Measurements from ENCODE around the gene SHC3. TPM values are rescaled to one million over a fixed set of nuclear protein-coding genes. Genes with fewer than 3 reads are reported as not detected.

SHC3 gene
- total RNA-seq, 2 experiments from 2014 or later: 0.03 TPM; not detected in 1

DNA sequence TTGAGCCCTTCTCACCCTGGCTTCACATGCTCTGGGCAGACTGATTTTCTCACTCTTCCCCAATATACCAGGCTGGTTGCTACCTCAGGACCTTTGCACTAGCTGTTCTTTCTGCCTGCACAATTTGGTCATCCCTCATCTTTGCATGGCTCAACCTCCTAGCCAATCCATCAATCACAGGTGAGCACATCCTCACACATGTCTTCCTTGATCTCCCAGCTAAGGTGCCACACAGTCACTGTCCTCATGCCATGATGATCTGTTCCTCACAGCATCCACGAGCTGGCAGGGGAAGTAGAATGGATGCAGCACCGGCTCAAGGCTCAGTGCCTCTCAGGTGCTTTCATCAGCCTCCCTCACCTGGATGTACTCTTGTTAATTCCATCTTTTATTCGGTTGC is 218.0 kb downstream of the SHC3 start:
- ChIA-PET POLR2A (no interaction called here), CTCF (ENCODE audit: unreplicated experiment) (no interaction called here)
- Histone ChIP-seq H3K4me1 (ENCODE audit: insufficient read depth, low read length, poor library complexity, severe bottlenecking) (no peaks in the 10 kb centered on the region), H4K20me1 (ENCODE audit: insufficient read depth, low read length) (no peaks in the 10 kb centered on the region), H3K4me3 (ENCODE audit: low read depth, low read length, poor library complexity, severe bottlenecking) (no peak overlapping the region), H3K4me2 (ENCODE audit: low read length) (no peak overlapping the region), H3K27ac (ENCODE audit: low read depth, low read length, poor library complexity, severe bottlenecking) (no peak overlapping the region), H2AFZ (ENCODE audit: low read length) (no peak overlapping the region), H3K9me2 (ENCODE audit: insufficient read depth, low read length) (no peaks in the 10 kb centered on the region), H3K79me2 (ENCODE audit: insufficient read depth, low read depth, low read length) (no peaks in the 10 kb centered on the region), H3K9me3 (ENCODE audit: low read length) (no peaks in the 10 kb centered on the region), H3K36me3 (ENCODE audit: insufficient read depth, low read length) (no peaks in the 10 kb centered on the region)
- intact Hi-C loops (cut with micrococcal nuclease; ENCODE audit: unreplicated experiment): no loop called here
- BruUV-seq (replicated peaks): no TSS peak
- TF ChIP-seq, protein P1, sequence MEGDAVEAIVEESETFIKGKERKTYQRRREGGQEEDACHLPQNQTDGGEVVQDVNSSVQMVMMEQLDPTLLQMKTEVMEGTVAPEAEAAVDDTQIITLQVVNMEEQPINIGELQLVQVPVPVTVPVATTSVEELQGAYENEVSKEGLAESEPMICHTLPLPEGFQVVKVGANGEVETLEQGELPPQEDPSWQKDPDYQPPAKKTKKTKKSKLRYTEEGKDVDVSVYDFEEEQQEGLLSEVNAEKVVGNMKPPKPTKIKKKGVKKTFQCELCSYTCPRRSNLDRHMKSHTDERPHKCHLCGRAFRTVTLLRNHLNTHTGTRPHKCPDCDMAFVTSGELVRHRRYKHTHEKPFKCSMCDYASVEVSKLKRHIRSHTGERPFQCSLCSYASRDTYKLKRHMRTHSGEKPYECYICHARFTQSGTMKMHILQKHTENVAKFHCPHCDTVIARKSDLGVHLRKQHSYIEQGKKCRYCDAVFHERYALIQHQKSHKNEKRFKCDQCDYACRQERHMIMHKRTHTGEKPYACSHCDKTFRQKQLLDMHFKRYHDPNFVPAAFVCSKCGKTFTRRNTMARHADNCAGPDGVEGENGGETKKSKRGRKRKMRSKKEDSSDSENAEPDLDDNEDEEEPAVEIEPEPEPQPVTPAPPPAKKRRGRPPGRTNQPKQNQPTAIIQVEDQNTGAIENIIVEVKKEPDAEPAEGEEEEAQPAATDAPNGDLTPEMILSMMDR (conservative IDR thresholded peaks at IDR 0.05; ENCODE audit: low read length): no peak
- no peak for TF ChIP-seq EZH2phosphoT487 (IDR thresholded peaks at IDR 0.05; ENCODE audit: borderline replicate concordance, low read depth, low read length)
- DNase-seq (ENCODE audit: low spot score): no peak

DNA sequence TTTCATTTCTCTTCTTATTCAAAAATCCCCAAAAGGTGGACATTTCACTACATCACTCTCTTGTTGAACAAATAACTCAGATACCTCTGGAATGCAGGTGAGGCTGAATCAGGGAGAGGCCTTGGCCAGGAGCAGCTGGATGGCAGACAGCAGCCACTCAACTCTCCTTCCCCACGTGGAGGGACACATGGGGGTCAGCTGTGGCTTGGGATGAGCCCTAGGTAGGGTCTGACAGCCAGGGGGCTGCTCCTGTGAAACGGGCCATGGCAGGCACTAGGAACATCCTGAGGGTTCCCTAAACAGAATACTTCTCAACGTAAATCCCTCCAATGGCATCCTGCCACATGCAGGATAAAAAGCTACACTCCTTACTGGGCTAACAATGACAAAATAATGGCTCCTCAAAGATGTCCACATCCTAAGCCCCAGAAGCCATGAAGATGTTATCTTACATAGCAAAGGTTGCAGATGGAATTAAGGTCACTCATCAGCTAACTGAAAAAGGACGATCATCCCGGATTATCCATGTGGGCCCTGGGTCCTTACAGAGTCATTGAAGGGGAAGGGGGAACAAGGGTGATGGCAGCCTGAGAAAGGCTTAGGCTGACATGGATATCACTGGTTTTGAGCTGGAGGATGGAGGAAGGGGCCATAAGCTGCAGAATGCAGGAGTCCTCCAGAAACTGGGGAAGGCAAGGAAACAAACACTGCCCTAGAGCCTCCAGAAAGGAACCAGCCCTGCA is 218.7 kb downstream of the SHC3 start:
- CTCF ChIA-PET (ENCODE audit: unreplicated experiment): no interaction called here
- Histone ChIP-seq H4K20me1 (ENCODE audit: insufficient read depth, low read length) (no peaks in the 10 kb centered on the region), H3K4me2 (ENCODE audit: low read length) (no peak overlapping the region), H3K9me3 (ENCODE audit: low read length) (no peaks in the 10 kb centered on the region), H3K4me1 (ENCODE audit: insufficient read depth, low read length, poor library complexity, severe bottlenecking) (no peaks in the 10 kb centered on the region), H3K4me3 (ENCODE audit: low read depth, low read length, poor library complexity, severe bottlenecking) (no peak overlapping the region), H3K36me3 (ENCODE audit: insufficient read depth, low read length) (no peaks in the 10 kb centered on the region), H3K27ac (ENCODE audit: low read depth, low read length, poor library complexity, severe bottlenecking) (no peak overlapping the region), H2AFZ (ENCODE audit: low read length) (no peak overlapping the region), H3K9me2 (ENCODE audit: insufficient read depth, low read length) (no peaks in the 10 kb centered on the region), H3K79me2 (ENCODE audit: insufficient read depth, low read depth, low read length) (no peaks in the 10 kb centered on the region)
- intact Hi-C loops (cut with micrococcal nuclease; ENCODE audit: unreplicated experiment): no loop called here
- no TSS peak for BruUV-seq (replicated peaks)
- TF ChIP-seq, protein P1 (conservative IDR thresholded peaks at IDR 0.05; ENCODE audit: low read length): no peak
- no peak for TF ChIP-seq EZH2phosphoT487 (IDR thresholded peaks at IDR 0.05; ENCODE audit: borderline replicate concordance, low read depth, low read length)
- no peak for DNase-seq (ENCODE audit: low spot score)
- POLR2A ChIA-PET: no interaction called here

DNA sequence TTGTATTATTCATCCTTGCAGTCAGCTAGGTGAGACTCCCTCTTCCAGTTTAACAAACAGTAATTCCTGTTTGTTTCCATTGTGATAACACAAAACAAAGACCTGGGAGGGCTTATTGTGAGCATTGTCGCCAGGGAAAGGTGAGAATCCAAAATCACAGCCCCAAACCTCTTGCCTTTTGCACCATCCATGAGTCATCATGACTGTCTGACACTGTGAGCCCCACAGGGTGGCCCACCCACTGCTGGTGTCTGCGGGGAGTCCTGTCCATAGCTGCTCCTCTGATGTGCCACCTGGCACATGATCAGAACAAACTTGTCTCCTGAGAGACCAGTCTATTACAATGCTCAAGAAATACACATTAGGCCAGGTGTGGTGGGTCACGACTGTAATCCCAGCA is 221.1 kb downstream of the SHC3 start:
- TF ChIP-seq EZH2phosphoT487 (IDR thresholded peaks at IDR 0.05; ENCODE audit: borderline replicate concordance, low read depth, low read length): no peak
- H3K79me2 ChIP-seq (ENCODE audit: insufficient read depth, low read depth, low read length): no peaks in the 10 kb centered on the region
- H3K4me3 ChIP-seq (ENCODE audit: low read depth, low read length, poor library complexity, severe bottlenecking): no peak overlapping the region
- H3K4me1 ChIP-seq (ENCODE audit: insufficient read depth, low read length, poor library complexity, severe bottlenecking): no peaks in the 10 kb centered on the region
- H3K9me2 ChIP-seq (ENCODE audit: insufficient read depth, low read length): no peaks in the 10 kb centered on the region
- BruUV-seq (replicated peaks): no TSS peak
- H2AFZ ChIP-seq (ENCODE audit: low read length): no peak overlapping the region
- no peaks in the 10 kb centered on the region for H3K9me3 ChIP-seq (ENCODE audit: low read length)
- no peak overlapping the region for H3K4me2 ChIP-seq (ENCODE audit: low read length)
- ChIA-PET POLR2A (no interaction called here), CTCF (ENCODE audit: unreplicated experiment) (no interaction called here)
- H3K27ac ChIP-seq (ENCODE audit: low read depth, low read length, poor library complexity, severe bottlenecking): no peak overlapping the region
- no peaks in the 10 kb centered on the region for H4K20me1 ChIP-seq (ENCODE audit: insufficient read depth, low read length)
- intact Hi-C loops (cut with micrococcal nuclease; ENCODE audit: unreplicated experiment): no loop called here
- no peaks in the 10 kb centered on the region for H3K36me3 ChIP-seq (ENCODE audit: insufficient read depth, low read length)
- no peak for DNase-seq (ENCODE audit: low spot score)

Other genes starting within 250 kb of the SHC3 start
- 0.44 and 0.47 TPM in 2 replicates for gene S1PR3, start 187.3 kb downstream of the SHC3 start, total RNA-seq (2014; rRNA removed; shearing (Covaris generic))
- not detected in 2 replicates for gene S1PR3, start 187.3 kb downstream of the SHC3 start, total RNA-seq (2022)
- 229 and 299 TPM in 2 replicates for gene CKS2, start 132.4 kb upstream of the SHC3 start, total RNA-seq (2014; rRNA removed; shearing (Covaris generic))
- 285 and 305 TPM in 2 replicates for gene CKS2, start 132.4 kb upstream of the SHC3 start, total RNA-seq (2022)
- gene SECISBP2, start 139.7 kb upstream of the SHC3 start, total RNA-seq (2014; rRNA removed; shearing (Covaris generic)): 76.1 and 77.6 TPM in 2 replicates
- 85.5 and 108 TPM in 2 replicates for gene SECISBP2, start 139.7 kb upstream of the SHC3 start, total RNA-seq (2022)